GM18498 (cell line): Measurements from ENCODE around the gene SLC7A5.
"Not testable (repeated sequence)": the region's sequence is repeated elsewhere in the genome, so short reads cannot be mapped to it uniquely, and the experiment has no call there.

Experiments used
- ATAC-seq: cut with Tn5 transposase; IDR thresholded peaks from one replicate; pipeline ENCODE4 v1.9.1; 2021; ENCODE audit warnings: mild to moderate bottlenecking, moderate library complexity; ENCODE audit not compliant: unreplicated experiment

SLC7A5 gene

DNA sequence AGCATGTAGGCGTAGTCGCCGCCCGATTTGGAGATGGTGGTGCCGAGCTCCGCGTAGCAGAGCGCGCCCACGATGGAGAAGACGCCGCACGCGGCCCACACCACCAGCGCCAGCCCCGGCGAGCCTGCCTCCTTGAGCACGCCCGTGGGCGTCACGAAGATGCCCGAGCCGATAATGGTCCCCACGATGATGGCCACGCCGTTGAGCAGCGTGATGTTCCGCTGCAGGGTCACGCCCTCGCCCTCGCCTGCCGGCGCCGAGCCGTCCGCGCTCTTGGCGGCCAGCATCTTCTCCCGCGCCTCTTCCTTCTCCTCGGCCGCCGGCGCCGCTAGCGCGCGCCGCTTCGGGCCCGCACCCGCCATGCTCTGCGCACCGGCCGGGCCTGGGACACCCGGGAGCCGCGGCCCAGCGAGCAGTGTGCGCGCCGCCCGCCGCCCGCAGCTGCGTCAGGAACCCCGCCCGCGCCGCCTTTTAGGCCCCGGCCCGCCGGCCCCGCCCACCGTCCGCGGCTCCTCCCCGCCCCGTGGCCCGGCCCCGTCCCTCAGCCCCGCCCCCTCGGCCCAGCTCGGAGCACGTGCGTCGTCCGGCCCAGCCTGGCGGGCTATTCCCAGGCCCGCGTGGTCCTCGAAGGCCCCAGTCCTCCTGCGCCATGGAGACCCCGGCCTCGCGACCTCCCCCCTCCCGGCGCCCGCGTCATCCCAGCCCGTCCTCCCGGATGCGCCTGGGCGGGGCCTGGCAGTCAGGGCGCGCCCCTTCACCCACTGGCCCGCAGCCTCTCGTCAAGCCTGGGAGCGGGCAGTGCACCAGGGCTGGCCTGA lies at the start of gene SLC7A5:
Gene SLC7A5, minus strand, starts transcription at position 447 of the 818 bp plus-strand sequence. Its CDS starts 85 bp downstream, at position 362.
- peak; percentile 62 for ATAC-seq

DNA sequence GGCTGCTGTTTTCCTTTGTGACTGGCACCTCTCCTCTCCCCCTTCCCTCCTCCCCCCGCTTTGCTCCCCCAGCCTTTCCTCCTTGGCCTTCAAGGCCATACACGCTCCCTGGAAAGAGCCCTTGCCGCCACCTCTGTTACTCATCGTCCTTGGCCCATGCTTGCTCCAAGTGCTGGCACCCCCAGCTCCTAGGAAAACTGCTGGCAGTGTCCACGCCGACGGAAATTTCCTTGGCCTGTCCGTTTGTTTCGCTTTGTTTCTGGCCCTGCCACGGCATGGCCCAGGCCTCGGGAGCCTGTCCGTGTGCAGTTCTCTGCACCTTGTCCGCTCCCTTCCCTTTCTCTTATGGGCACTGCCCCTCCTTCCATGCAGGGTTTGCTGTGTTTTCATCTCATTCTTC lies 49.0 kb upstream of the SLC7A5 start:
- no peak for ATAC-seq

DNA sequence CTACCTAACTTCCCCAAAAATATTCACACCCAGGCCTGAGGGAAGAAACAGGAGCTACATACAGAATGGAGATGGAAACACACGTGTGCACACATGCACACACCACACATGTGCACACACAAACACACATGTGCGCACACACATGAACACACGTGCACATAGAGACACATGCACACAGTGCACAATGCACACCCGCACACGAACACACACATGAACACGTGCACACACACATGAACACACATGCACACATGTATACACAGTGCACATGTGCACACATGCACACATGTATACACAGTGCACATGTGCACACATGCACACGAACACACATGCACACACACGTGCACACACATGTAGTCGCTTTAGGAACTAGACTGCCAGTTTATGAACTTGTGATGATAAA lies 48.2 kb upstream of the SLC7A5 start:
- ATAC-seq, result no peak

DNA sequence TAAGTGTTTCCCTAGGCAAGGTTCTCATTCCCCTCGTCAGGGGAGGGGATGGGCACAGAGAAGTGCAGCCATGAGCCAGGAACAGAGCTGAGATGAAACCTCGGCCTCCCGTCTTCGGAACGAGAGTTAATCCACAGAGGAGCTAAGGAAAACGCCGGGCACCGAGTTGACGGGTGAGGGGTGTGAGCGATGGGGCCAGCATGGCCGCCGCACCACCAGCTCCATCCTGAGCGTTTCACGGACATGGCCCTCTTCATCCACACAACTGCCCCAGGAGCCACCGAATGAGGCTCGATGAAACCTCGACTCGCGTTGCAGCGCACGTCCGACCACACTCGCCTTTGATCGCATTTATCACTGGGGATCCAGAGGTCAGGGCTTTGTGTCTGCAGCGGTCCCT lies 45.5 kb upstream of the SLC7A5 start:
- ATAC-seq, result no peak

DNA sequence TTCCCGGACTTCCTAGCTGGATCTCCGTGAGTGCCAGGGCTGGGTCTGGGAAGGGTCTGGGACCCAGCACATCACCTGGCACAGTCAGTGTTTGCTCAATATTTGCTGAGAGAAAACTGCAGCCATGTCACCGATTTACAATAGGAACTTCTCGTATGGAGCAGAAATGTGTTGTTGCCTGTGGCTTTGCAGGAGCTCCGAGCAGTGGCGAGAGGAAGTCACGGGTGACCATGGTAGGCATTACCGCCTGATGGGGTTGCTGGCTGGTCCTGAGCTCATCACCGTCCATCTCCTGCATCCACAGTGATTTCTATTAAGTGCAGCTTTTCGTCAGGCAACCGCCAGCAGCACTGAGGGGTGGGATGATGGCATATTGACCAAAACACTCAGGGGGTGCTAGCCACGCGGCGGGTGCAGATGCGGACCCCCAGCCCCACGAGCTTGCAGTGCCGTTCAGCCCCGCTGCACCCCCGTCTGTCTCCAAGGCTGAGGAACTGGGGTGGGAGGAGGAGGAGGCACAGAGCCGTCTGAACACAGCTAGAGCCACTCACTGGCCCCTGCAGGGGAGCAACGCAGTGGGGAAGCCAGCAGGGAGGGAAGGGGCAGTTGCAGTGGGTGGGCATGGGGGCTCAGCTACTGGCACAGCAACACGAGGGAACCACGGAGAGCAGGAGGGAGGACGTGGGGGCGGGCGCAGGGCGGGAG lies 44.9 kb upstream of the SLC7A5 start:
- ATAC-seq, result not testable (repeated sequence)

DNA sequence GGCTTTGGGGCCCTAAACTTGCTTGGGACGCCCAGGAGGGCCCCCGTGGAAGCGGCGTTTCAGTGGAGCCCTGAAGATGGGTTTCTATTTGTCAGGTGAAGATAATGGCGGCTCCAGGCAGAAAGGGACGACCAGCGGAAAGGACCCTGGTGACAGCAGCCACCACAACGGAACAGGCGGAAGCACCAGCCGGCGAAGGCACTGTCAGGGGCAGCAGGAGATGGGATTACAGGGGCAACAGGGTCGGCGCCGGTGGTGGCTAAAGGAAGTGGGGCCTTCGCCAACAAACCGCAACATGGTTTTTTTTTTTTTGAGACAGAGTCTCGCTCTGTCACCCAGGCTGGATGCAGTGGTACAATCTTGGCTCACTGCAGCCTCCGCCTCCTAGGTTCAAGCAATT lies 43.4 kb upstream of the SLC7A5 start:
- not testable (repeated sequence) for ATAC-seq

DNA sequence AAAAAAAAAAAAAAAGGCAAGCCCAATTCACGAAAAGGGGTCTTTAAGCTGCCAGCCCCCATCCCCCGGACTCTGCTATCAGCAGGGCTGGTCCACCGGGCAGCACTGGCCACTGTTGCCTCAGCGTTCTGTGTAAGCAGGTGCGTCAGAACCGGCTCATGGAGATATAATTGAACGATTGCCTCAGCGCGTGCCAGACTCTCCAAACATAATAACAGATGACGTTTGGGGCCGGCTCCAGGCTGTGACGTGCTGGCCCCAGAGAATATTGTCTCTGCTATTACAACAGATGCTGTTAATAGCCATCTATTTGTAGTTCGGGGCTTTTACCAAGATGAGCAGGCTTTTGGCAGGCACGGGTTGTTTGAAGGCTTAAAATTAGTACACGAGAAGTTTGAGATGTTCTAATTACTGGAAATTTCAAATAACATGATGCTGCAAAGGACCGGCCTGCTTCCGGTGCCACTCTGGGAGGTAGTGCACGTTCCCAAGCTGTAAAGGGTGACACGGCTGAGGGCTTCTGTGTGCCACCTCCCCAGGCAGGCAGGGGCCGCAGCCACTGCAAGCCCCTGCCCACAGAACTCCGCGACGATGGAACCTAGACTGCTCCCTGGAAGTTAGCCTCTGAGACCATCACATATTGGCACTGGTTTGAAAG lies 41.9 kb upstream of the SLC7A5 start:
- ATAC-seq, result not testable (repeated sequence)

DNA sequence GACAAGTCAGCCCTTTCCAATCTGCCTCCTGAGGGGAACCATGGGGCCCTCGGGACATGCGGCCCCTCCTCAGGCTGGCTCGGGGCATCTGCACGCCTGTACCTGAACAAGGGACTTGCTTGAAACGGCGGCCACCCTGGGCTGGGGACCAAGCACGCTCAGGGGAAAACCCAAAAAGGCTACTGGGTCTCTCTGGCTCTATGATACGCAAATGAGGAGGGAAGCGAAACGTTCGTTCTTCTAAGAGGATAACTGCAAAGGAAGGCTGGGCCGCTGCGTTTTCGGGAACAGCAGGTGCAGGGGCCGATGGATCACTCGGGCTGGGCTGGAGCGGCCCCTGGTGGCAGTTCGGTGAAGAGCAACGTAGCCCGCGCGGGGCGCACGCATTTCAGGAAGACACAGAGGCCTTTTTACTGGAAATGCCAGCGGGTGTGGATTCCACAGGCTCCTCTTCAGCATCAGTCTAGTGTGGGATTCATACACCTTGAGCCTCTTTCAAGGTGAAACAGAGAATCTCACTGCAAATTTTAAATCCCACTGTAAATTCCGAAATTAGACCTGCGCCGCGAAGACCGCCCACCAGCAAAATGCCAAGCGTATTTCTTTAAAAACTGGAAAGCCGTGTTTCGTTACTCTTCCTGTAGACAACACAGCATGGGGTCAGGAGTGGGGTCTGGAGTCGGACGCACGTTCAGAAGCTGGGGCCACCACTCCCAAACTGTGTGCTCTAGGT lies 40.1 kb upstream of the SLC7A5 start:
- ATAC-seq, result peak; percentile 82

DNA sequence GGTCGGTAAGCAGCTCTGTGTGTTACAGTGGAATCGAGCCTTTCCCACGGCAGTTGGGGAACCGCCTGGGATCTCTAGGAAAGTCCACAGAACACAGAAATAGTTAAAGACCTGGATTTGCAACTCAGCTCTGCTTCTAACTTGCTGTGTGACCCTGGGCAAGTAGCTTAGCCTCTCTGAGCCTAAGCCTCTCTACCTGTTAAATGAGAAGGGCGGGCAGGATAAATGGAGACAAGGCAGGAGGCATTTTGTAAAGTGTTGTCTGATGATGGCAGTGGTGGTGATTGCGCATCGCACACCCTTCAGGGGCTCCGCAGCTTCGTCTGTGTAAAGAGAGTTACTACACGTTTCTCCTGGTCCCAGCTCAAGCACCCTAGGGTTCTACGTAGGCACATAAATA lies 38.8 kb upstream of the SLC7A5 start:
- ATAC-seq, result not testable (repeated sequence)

DNA sequence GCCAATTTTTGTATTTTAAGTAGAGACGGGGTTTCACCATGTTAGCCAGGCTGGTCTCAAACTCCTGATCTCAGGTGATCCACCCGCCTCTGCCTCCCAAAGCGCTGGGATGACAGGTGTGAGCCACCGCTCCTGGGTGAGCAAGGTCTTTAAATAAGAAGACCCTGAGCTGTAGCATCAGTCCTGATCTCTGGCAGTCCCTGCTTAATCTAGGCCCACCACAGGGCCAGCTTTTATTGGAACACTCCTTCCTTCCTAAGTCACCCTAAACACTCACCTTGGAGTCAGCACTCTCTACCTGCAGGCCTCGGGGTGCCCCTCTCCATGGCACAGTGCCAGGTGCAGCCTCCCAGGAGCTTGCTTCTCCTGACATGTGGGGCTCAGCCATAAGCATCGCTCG lies 36.2 kb upstream of the SLC7A5 start:
- not testable (repeated sequence) for ATAC-seq

DNA sequence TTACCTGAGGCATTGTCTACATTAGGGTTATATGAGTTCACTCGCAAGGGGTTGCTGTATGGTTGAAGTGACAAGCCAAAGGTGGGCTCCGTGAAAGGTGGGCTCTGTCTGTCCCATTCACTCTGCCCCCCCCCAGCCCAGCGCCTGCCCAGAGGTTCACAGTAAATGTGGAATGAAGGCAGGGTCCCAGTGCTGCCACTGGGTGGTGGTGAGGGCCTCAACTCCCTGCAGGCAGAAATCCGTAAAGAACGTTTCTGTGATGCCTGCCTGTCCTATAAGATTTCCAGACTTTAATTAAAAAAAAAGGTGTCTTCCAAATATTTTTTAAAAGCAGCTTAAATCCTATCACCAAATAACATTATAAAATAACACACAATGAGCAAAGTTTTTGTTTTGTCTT lies 35.7 kb upstream of the SLC7A5 start:
- not testable (repeated sequence) for ATAC-seq

DNA sequence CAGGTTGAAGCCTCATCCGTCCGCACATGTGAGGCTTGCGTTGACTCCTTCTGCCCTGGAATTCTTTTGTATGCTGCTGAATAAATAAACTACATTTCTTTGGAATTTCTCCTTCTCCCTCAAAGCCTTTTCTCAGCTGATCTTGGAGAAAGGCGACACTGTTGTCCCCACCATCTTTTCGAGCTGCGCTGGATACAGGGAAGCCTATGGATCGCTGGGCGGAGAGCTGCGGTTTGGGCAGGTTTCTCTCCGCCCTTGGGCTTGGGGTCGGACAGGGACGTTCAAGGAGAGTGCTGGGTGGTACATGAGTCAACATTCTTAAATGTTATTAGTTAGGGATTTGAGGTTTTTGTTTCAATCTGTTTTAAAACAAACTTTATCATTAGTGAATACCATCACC lies 31.2 kb upstream of the SLC7A5 start:
- not testable (repeated sequence) for ATAC-seq

DNA sequence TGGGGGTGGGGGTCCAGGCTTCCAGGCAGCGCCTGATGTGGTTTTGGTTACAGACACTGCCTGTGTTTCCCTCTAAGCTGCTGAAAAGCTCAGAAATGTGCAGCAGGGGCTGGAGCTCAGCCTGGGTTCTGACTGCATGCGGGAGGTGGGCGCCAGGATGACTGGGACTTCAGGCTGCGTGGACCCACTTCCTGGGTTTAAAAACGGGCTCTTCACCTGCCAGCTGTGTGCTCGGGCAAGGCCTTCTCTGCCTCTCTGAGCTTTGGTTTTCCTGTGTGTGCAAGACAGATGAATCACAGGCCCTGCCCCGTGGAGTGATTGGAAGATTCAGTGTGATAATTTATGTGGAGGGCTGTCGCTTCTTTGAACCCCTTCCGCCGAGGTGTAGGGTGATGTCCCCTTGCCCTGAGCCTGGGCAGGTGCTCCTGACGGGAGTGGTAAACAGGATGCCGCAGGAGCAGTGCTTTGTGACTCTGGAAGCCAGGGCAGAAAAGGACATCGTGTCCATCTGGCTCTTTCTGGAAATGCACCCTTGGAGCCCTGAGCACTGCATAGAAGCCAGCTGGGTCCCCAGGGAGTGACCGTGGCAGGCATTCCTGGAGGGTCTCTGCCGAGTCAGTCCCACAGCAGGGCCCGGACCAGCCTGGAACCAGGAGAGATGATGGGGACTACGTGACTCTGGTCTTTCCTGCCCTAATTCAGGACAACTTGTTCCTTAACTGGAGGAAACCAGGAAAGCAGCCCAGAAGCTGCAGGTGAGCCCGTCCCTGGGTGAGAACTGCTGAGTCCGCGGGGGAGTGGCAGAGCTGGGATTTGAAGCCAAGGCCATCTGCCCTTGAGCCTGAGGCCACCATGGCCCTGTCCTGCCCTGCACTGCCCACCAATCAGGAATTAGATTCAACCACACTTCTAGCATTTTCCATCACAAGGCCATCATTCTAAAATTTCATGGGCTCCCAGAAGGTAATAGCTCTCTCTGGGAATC lies 28.5 kb upstream of the SLC7A5 start:
- no peak for ATAC-seq

DNA sequence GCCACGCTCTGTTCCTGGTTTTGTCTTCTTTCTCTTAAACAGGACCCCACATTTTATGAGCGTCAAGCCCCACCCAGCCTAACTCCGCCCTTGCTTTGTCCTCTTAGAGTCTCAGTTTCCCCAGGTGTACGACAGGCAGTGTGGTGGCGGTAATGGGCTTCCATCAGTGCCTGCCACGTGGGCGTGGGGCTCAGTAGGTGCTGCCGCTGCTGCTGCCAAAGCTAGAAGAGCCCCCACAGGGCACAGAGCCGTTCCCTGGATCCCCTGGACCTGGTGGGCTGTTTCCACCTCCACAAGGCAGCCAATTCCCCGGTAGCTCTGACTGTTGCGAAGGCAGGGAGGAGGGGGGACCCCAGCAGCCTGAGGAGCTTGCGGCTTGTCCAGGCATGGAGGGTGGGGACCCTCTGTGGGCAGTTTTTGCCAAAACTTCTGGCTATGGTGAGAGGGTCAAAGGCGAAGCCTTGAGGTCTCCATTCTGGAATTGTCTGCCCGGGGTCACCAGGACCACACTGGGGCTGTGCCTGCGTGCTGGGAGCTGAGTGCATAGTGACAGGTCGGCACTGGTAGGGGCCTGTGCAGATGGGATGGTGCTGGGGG lies 27.7 kb upstream of the SLC7A5 start:
- ATAC-seq, result not testable (repeated sequence)

DNA sequence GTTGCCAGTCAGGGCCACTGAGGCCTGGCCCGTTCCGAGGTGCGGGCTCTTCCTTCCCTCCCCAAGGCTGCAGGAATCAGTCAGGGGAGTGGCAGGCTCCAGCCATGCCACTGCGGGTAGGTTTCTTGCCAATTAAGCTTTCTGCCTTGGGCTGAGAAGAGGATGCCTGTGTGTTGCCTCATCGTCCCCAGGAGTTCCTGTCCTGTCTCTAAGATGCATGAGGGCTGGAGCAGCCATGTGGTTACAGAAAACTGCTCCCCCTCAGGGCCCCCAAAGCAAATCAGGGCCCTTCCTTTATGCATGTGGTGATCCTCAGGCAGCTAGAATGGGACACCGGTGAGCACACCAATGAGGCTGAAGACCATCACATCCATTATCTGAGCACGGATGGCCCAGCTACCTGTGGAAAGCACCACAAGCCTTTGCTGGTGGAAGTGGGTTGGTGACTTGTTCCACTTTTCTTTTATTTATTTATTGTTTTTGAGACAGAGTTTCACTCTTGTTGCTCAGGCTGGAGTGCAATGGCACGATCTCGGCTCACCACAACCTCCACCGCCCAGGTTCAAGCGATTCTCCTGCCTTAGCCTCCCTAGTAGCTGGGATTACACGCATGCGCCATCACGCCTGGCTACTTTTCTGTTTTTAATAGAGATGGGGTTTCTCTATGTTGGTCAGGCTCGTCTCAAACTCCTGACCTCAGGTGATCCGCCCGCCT lies 27.0 kb upstream of the SLC7A5 start:
- not testable (repeated sequence) for ATAC-seq

DNA sequence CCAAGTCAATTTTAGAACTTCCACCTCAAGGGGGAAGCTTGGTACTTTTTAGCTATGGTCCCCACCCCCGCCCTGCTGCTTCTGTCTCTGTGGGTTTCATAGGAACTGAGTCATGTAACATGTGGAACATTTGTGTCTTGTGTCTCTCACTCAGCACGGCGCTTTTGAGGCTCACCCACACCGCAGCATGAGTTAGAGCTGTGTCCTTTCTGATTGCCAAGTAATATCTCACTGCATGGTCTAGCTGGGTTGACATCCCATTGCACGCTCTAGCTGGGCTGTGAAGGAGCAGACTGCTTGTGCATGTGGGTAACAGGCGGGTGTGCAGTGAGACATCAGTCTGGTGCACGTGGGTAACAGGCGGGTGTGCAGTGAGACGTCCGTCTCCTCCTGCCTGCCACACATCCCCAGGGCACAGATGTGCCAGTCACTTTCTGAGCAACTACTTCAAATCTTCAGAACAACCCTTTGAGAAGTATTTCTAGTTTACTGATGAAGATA lies 26.4 kb upstream of the SLC7A5 start:
- ATAC-seq, result no peak

DNA sequence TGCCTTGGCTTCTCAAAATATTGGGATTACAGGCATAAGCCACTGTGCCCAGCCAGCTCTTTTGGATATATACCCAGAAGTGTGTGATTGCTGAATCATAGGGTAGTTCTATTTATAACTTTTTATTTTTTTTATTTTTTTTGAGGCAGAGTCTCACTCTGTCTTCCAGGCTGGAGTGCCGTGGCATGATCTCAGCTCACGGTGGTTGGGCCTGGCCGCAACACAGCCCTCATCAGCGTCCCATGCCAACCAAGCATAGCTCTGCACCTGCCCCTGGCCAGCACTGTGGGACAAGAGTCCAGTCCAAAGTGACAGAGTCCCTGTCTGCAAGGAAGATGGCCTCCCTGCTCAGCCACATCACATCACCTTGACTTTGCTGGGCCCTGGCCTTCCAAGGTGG lies 24.7 kb upstream of the SLC7A5 start:
- ATAC-seq, result not testable (repeated sequence)

DNA sequence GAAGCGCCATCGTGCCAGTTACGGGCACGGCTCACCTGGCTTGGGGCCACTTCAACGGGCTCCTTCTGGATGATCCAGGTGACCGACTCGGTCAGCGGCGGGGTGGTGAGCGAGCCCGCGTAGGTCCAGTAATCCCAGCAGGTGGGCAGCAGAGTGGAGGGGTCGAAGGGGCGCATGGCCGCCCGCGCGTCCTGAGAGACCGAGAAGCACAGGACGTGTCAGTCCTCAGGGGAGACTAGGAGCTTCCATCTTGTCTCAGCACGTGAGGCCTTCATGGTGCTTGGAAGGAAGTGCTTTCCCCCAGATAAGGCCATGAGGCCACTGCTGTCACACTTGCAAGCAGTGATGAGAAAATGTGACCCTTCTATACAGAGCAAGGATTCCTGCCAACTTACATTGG lies 22.5 kb upstream of the SLC7A5 start:
- no peak for ATAC-seq

DNA sequence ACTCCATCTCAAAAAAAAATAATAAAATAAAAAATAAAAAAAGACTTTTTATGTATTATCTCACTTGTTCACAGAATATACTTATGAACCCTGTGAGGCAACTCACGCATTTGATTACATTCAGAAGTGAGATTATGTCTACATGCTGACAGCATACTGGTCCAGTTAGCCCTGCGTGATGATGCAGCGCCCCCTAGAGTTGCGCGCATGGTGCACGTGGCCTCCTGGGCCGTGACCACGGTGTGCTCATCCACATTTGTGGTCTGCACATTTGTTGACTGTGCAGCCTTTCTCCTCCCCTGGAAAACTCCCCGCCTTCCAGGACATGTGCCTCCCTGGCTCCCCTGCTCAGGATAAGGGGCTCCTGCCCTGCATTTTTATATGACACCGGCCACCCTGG lies 20.5 kb upstream of the SLC7A5 start:
- not testable (repeated sequence) for ATAC-seq
